ENCODE measurements around the gene SHANK3.

SHANK3 gene

GRCh38 chr22:50696251-50696798, 23.7 kb downstream of the SHANK3 start:
- no peak for DNase-seq (ENCODE audit: low read depth)
- peak overlapping the region; percentile 48 for H3K4me3 ChIP-seq (ENCODE audit: low read depth, low read length)

- H3K4me3 ChIP-seq (ENCODE audit: low read depth, low read length): peak overlapping the region; percentile 56
- no peak for DNase-seq (ENCODE audit: low read depth)
These were observed 24.4 kb downstream of the SHANK3 start for GRCh38 chr22:50696799-50697561.

GRCh38 chr22:50697667-50698506, 25.3 kb downstream of the SHANK3 start:
- DNase-seq (ENCODE audit: low read depth): no peak
- peak overlapping the region; percentile 56 for H3K4me3 ChIP-seq (ENCODE audit: low read depth, low read length)

- H3K4me3 ChIP-seq (ENCODE audit: low read depth, low read length): peak overlapping the region; percentile 56
- no peak for DNase-seq (ENCODE audit: low read depth)
These were observed 25.9 kb downstream of the SHANK3 start for GRCh38 chr22:50698546-50698945.

GRCh38 chr22:50699001-50699755, 26.6 kb downstream of the SHANK3 start:
- no peak overlapping the region for H3K4me3 ChIP-seq (ENCODE audit: low read depth, low read length)

GRCh38 chr22:50699756-50700386, 27.2 kb downstream of the SHANK3 start:
- no peak for DNase-seq (ENCODE audit: low read depth)
- H3K4me3 ChIP-seq (ENCODE audit: low read depth, low read length): no peak overlapping the region

More at GRCh38 chr22:50699001-50699755, 26.6 kb downstream of the SHANK3 start:
- no peak for DNase-seq (ENCODE audit: low read depth)

- H3K4me3 ChIP-seq (ENCODE audit: low read depth, low read length): no peak overlapping the region
- no peak for DNase-seq (ENCODE audit: low read depth)
These were observed 27.9 kb downstream of the SHANK3 start for GRCh38 chr22:50700387-50701075.

- DNase-seq (ENCODE audit: low read depth): no peak
- H3K4me3 ChIP-seq (ENCODE audit: low read depth, low read length): no peak overlapping the region
These were observed 28.4 kb downstream of the SHANK3 start for GRCh38 chr22:50701076-50701419.

- no peak for DNase-seq (ENCODE audit: low read depth)
- H3K4me3 ChIP-seq (ENCODE audit: low read depth, low read length): no peak overlapping the region
These were observed 29.0 kb downstream of the SHANK3 start for GRCh38 chr22:50701428-50702154.

GRCh38 chr22:50702261-50702671, 29.6 kb downstream of the SHANK3 start:
- H3K4me3 ChIP-seq (ENCODE audit: low read depth, low read length): no peak overlapping the region
- DNase-seq (ENCODE audit: low read depth): no peak

GRCh38 chr22:50702821-50703725, 30.4 kb downstream of the SHANK3 start:
- H3K4me3 ChIP-seq (ENCODE audit: low read depth, low read length): no peak overlapping the region
- DNase-seq (ENCODE audit: low read depth): no peak

- DNase-seq (ENCODE audit: low read depth): no peak
- H3K4me3 ChIP-seq (ENCODE audit: low read depth, low read length): no peak overlapping the region
These were observed 31.3 kb downstream of the SHANK3 start for GRCh38 chr22:50703726-50704509.

GRCh38 chr22:50704510-50705218, 32.0 kb downstream of the SHANK3 start:
- DNase-seq (ENCODE audit: low read depth): no peak
- H3K4me3 ChIP-seq (ENCODE audit: low read depth, low read length): peak overlapping the region; percentile 42

GRCh38 chr22:50705219-50705691, 32.6 kb downstream of the SHANK3 start:
- H3K4me3 ChIP-seq (ENCODE audit: low read depth, low read length): peak overlapping the region; percentile 42
- peak; percentile 32 for DNase-seq (ENCODE audit: low read depth)

GRCh38 chr22:50705851-50706351, 33.3 kb downstream of the SHANK3 start:
- H3K4me3 ChIP-seq (ENCODE audit: low read depth, low read length): no peak overlapping the region
- DNase-seq (ENCODE audit: low read depth): no peak
